ENCODE data around the gene USH2A. TPM values are rescaled to one million over a fixed set of nuclear protein-coding genes. Genes with fewer than 3 reads are reported as not detected.

USH2A gene
- polyA plus RNA-seq, 1 of the 3 experiments (the other 2 are of a cell fraction) = under 0.01 TPM

GRCh38 chr1:215911406-215911968 is 511.8 kb downstream of the USH2A start:
- H3K79me2 ChIP-seq (ENCODE audit: insufficient read depth) = no peaks in the 10 kb centered on the region
- H4K20me1 ChIP-seq (ENCODE audit: insufficient read depth) = no peaks in the 10 kb centered on the region
- no peaks in the 10 kb centered on the region for H3K9me2 ChIP-seq
- H3K4me1 ChIP-seq (ENCODE audit: control insufficient read depth in 1 of 2, insufficient read depth in 2 of 2, low read depth in 1 of 2, low read length in 1 of 2) = no peaks in the 10 kb centered on the region
- TF ChIP-seq GATA2 (CRISPR knock-in tag; IDR thresholded peaks at IDR 0.05) (no peak), CTCF (IDR thresholded peaks at IDR 0.05) (peak; percentile 36; the same call in 1 of the 2 replicates), NFIC (IDR thresholded peaks at IDR 0.05; ENCODE audit: borderline replicate concordance) (0 out of 2 replicates have a peak, but pooled peaks have one; percentile 8)
- H3K9ac ChIP-seq = no peak overlapping the region
- no peak overlapping the region for H3K4me2 ChIP-seq
- H2AFZ ChIP-seq (ENCODE audit: low read depth) = no peak overlapping the region
- no peak overlapping the region; a peak in 1 of 4 replicates for H3K4me3 ChIP-seq (ENCODE audit: low read depth in 2 of 2, low read length in 1 of 2)
- H3F3A ChIP-seq (replicated peaks; ENCODE audit: insufficient read depth) = no peaks in the 10 kb centered on the region
- WGBS (ENCODE audit: low lambda C conversion rate) = 76% methylated on average over 1 of the region's 1 CpG
- ChIA-PET POLR2A (no interaction called here), CTCF (no interaction called here)
- no peak overlapping the region for H3K27ac ChIP-seq (ENCODE audit: low read depth in 2 of 2, low read length in 1 of 2)
- no peaks in the 10 kb centered on the region for H3K9me3 ChIP-seq
- H3K27me3 ChIP-seq (ENCODE audit: insufficient read depth) = no peaks in the 10 kb centered on the region
- no peak for DNase-seq
- H3K36me3 ChIP-seq (replicated peaks in 1 of 2; ENCODE audit: control insufficient read depth in 1 of 2, insufficient read depth in 2 of 2, low read length in 1 of 2) = no peaks in the 10 kb centered on the region

DNA sequence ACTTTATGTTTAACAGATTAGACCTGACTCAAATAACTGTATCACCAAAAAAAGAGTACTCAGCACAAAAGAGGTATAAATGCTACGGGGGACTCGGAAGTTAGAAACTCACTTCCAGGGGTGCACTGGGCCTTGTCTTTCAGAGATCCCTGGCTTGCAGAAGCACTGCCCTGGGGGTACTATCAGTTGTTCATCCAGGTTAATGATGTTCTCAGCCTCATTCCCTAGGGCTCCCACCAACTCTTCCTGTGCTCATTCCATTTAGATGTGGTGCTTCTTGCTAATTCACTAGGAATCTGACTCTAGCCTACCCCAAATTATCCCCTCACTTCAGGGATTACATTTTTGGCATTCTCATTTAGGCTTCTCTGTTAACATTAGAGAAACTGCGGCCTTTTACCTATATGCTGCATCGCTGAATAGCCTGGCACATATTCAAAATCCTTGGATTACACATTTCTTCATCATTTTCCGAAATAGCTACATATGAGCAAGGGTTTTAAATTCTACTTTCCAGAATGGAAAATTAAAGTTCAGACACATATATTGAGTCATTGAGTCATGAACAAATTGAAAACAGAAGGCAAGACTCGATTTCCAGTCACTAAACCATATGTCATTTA is 517.6 kb downstream of the USH2A start:
- no peak overlapping the region for H2AFZ ChIP-seq (ENCODE audit: low read depth)
- H3K27ac ChIP-seq (ENCODE audit: low read depth in 2 of 2, low read length in 1 of 2) = no peak overlapping the region
- TF ChIP-seq SMC3 (IDR thresholded peaks at IDR 0.05; ENCODE audit: low read depth, low read length) = no peak
- no peak for TF ChIP-seq MEF2A (IDR thresholded peaks at IDR 0.05; ENCODE audit: borderline replicate concordance, low read depth)
- TF ChIP-seq, protein P1, sequence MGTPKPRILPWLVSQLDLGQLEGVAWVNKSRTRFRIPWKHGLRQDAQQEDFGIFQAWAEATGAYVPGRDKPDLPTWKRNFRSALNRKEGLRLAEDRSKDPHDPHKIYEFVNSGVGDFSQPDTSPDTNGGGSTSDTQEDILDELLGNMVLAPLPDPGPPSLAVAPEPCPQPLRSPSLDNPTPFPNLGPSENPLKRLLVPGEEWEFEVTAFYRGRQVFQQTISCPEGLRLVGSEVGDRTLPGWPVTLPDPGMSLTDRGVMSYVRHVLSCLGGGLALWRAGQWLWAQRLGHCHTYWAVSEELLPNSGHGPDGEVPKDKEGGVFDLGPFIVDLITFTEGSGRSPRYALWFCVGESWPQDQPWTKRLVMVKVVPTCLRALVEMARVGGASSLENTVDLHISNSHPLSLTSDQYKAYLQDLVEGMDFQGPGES (IDR thresholded peaks at IDR 0.05; ENCODE audit: low read depth, low read length) = no peak
- no peak for TF ChIP-seq RAD21 (IDR thresholded peaks at IDR 0.05; ENCODE audit: low read length)
- peak; percentile 16; the same call in 1 of the 2 replicates for TF ChIP-seq TCF12 (IDR thresholded peaks at IDR 0.05)
- TF ChIP-seq FOXM1 (IDR thresholded peaks at IDR 0.05; ENCODE audit: low read depth) = no peak
- TF ChIP-seq RFX5 (IDR thresholded peaks at IDR 0.05; ENCODE audit: low read length) = no peak
- no peak for DNase-seq
- POLR2A ChIA-PET = no interaction called here
- no peaks in the 10 kb centered on the region for H3F3A ChIP-seq (replicated peaks; ENCODE audit: insufficient read depth)
- CTCF ChIA-PET = no interaction called here
- WGBS (ENCODE audit: low lambda C conversion rate) = 45% methylated on average over 6 of the region's 6 CpGs
- no peaks in the 10 kb centered on the region for H4K20me1 ChIP-seq (ENCODE audit: insufficient read depth)
- H3K4me3 ChIP-seq (ENCODE audit: low read depth in 2 of 2, low read length in 1 of 2) = no peak overlapping the region
- H3K79me2 ChIP-seq (ENCODE audit: insufficient read depth) = no peaks in the 10 kb centered on the region
- no peaks in the 10 kb centered on the region for H3K27me3 ChIP-seq (ENCODE audit: insufficient read depth)
- no peak overlapping the region for H3K4me2 ChIP-seq
- H3K36me3 ChIP-seq (replicated peaks in 1 of 2; ENCODE audit: control insufficient read depth in 1 of 2, insufficient read depth in 2 of 2, low read length in 1 of 2) = no peaks in the 10 kb centered on the region
- H3K9me3 ChIP-seq = no peaks in the 10 kb centered on the region
- no peak overlapping the region for H3K9ac ChIP-seq
- H3K4me1 ChIP-seq (ENCODE audit: control insufficient read depth in 1 of 2, insufficient read depth in 2 of 2, low read depth in 1 of 2, low read length in 1 of 2) = peaks cover 0 to 6% of the 10 kb centered on the region in 2 experiments; a peak in 2 of 4 replicates
- no peaks in the 10 kb centered on the region for H3K9me2 ChIP-seq
